Measurements from ENCODE around the gene SCN8A. TPM values are rescaled to one million over a fixed set of nuclear protein-coding genes. Genes with fewer than 3 reads are reported as not detected.

The SCN8A gene
- total RNA-seq, 1 experiment from 2014 or later = 0.30 TPM

GRCh38 chr12:51746416-51746815, 155.4 kb downstream of the SCN8A start:
- no peak for DNase-seq (ENCODE audit: low read depth)
- in situ Hi-C loops (cut with HindIII; ENCODE audit: low pct_unique_long_range_greater_than_20kb, low sequenced_read_pairs) = no loop called here

GRCh38 chr12:51748235-51748634, 157.2 kb downstream of the SCN8A start:
- in situ Hi-C loops (cut with HindIII; ENCODE audit: low pct_unique_long_range_greater_than_20kb, low sequenced_read_pairs) = no loop called here

GRCh38 chr12:51749206-51749985, 158.4 kb downstream of the SCN8A start:
- in situ Hi-C loops (cut with HindIII; ENCODE audit: low pct_unique_long_range_greater_than_20kb, low sequenced_read_pairs) = no loop called here

More at GRCh38 chr12:51748235-51748634, 157.2 kb downstream of the SCN8A start:
- DNase-seq (ENCODE audit: low read depth) = no peak

GRCh38 chr12:51749986-51750317, 158.9 kb downstream of the SCN8A start:
- in situ Hi-C loops (cut with HindIII; ENCODE audit: low pct_unique_long_range_greater_than_20kb, low sequenced_read_pairs) = no loop called here

More at GRCh38 chr12:51749206-51749985, 158.4 kb downstream of the SCN8A start:
- DNase-seq (ENCODE audit: low read depth) = no peak

GRCh38 chr12:51751661-51752060, 160.6 kb downstream of the SCN8A start:
- in situ Hi-C loops (cut with HindIII; ENCODE audit: low pct_unique_long_range_greater_than_20kb, low sequenced_read_pairs) = no loop called here
- DNase-seq (ENCODE audit: low read depth) = no peak

More at GRCh38 chr12:51749986-51750317, 158.9 kb downstream of the SCN8A start:
- no peak for DNase-seq (ENCODE audit: low read depth)

- in situ Hi-C loops (cut with HindIII; ENCODE audit: low pct_unique_long_range_greater_than_20kb, low sequenced_read_pairs) = no loop called here
- DNase-seq (ENCODE audit: low read depth) = peak; percentile 63
Measured at GRCh38 chr12:51752234-51752889, 161.3 kb downstream of the SCN8A start.

- DNase-seq (ENCODE audit: low read depth) = no peak
- in situ Hi-C loops (cut with HindIII; ENCODE audit: low pct_unique_long_range_greater_than_20kb, low sequenced_read_pairs) = no loop called here
Measured at GRCh38 chr12:51753980-51754675, 163.1 kb downstream of the SCN8A start.

- in situ Hi-C loops (cut with HindIII; ENCODE audit: low pct_unique_long_range_greater_than_20kb, low sequenced_read_pairs) = no loop called here
Measured at GRCh38 chr12:51755251-51755650, 164.2 kb downstream of the SCN8A start.

GRCh38 chr12:51759175-51759574, 168.1 kb downstream of the SCN8A start:
- in situ Hi-C loops (cut with HindIII; ENCODE audit: low pct_unique_long_range_greater_than_20kb, low sequenced_read_pairs) = no loop called here

More at GRCh38 chr12:51755251-51755650, 164.2 kb downstream of the SCN8A start:
- DNase-seq (ENCODE audit: low read depth) = no peak

GRCh38 chr12:51759695-51760094, 168.7 kb downstream of the SCN8A start:
- in situ Hi-C loops (cut with HindIII; ENCODE audit: low pct_unique_long_range_greater_than_20kb, low sequenced_read_pairs) = no loop called here
- DNase-seq (ENCODE audit: low read depth) = no peak

More at GRCh38 chr12:51759175-51759574, 168.1 kb downstream of the SCN8A start:
- no peak for DNase-seq (ENCODE audit: low read depth)

- DNase-seq (ENCODE audit: low read depth) = no peak
- in situ Hi-C loops (cut with HindIII; ENCODE audit: low pct_unique_long_range_greater_than_20kb, low sequenced_read_pairs) = no loop called here
Measured at GRCh38 chr12:51760231-51760630, 169.2 kb downstream of the SCN8A start.

- in situ Hi-C loops (cut with HindIII; ENCODE audit: low pct_unique_long_range_greater_than_20kb, low sequenced_read_pairs) = no loop called here
- no peak for DNase-seq (ENCODE audit: low read depth)
Measured at GRCh38 chr12:51763743-51764142, 172.7 kb downstream of the SCN8A start.

GRCh38 chr12:51766067-51766676, 175.1 kb downstream of the SCN8A start:
- in situ Hi-C loops (cut with HindIII; ENCODE audit: low pct_unique_long_range_greater_than_20kb, low sequenced_read_pairs) = no loop called here
- no peak for DNase-seq (ENCODE audit: low read depth)

GRCh38 chr12:51771008-51771407, 180.0 kb downstream of the SCN8A start:
- in situ Hi-C loops (cut with HindIII; ENCODE audit: low pct_unique_long_range_greater_than_20kb, low sequenced_read_pairs) = no loop called here
- no peak for DNase-seq (ENCODE audit: low read depth)

- DNase-seq (ENCODE audit: low read depth) = peak; percentile 51
- in situ Hi-C loops (cut with HindIII; ENCODE audit: low pct_unique_long_range_greater_than_20kb, low sequenced_read_pairs) = no loop called here
Measured at GRCh38 chr12:51773145-51773869, 182.3 kb downstream of the SCN8A start.

- in situ Hi-C loops (cut with HindIII; ENCODE audit: low pct_unique_long_range_greater_than_20kb, low sequenced_read_pairs) = no loop called here
- DNase-seq (ENCODE audit: low read depth) = no peak
Measured at GRCh38 chr12:51774933-51775332, 183.9 kb downstream of the SCN8A start.

GRCh38 chr12:51777457-51777856, 186.4 kb downstream of the SCN8A start:
- DNase-seq (ENCODE audit: low read depth) = no peak
- in situ Hi-C loops (cut with HindIII; ENCODE audit: low pct_unique_long_range_greater_than_20kb, low sequenced_read_pairs) = no loop called here

GRCh38 chr12:51777973-51778372, 186.9 kb downstream of the SCN8A start:
- in situ Hi-C loops (cut with HindIII; ENCODE audit: low pct_unique_long_range_greater_than_20kb, low sequenced_read_pairs) = no loop called here
- DNase-seq (ENCODE audit: low read depth) = no peak
